Gastrocnemius medialis (tissue), 4 donors: ENCODE data around the gene GNA15. TPM values are rescaled to one million over a fixed set of nuclear protein-coding genes. Genes with fewer than 3 reads are reported as not detected.

Experiments
- ATAC-seq, 2 donors: fragments of 150-250 bp; one replicate each; pipeline ENCODE4 v1.9.1; 2016
- DNase-seq, 2 donors: peaks; one replicate each; pipeline ENCODE4 v3.0.0-alpha.2; 2019
- H3K27ac ChIP-seq, 4 donors: fragments of 200-600 bp; sonication (generic); 1 replicate in 1 of 4; 2 replicates in 3 of 4; pipeline ENCODE4 v1.5.1; 2016 to 2018; ENCODE audit warnings: mild to moderate bottlenecking in 2 of 4, moderate library complexity in 1 of 4
- H3K27me3 ChIP-seq, 3 donors: fragments of 200-600 bp; sonication (generic) in 2 of 3; 1 replicate in 1 of 3; 2 replicates in 2 of 3; pipeline versions ENCODE4 v1.5.1 to v1.6.0; 2016 to 2019; ENCODE audit warnings: mild to moderate bottlenecking in 1 of 3, moderate library complexity in 1 of 3
- H3K36me3 ChIP-seq, 2 donors: fragments of 200-600 bp; sonication (generic) in 1 of 2; one replicate each; pipeline ENCODE4 v1.5.1; 2017 to 2018
- H3K4me1 ChIP-seq, 2 donors: fragments of 200-600 bp; sonication (generic) in 1 of 2; one replicate each; pipeline ENCODE4 v1.5.1; 2016 to 2017; ENCODE audit warnings: mild to moderate bottlenecking in 2 of 2
- H3K4me3 ChIP-seq, 4 donors: fragments of 200-600 bp; sonication (generic) in 3 of 4; 1 replicate in 1 of 4; 2 replicates in 3 of 4; pipeline ENCODE4 v1.5.1; 2016 to 2019; ENCODE audit warnings: mild to moderate bottlenecking in 2 of 4
- H3K9me3 ChIP-seq, 3 donors: fragments of 200-600 bp; sonication (generic) in 2 of 3; 1 replicate in 1 of 3; 2 replicates in 2 of 3; pipeline ENCODE4 v1.5.1; 2016 to 2019
- POLR2A ChIP-seq, 2 donors: fragments of 450-650 bp; IDR thresholded peaks; one replicate each; pipeline ENCODE4 v1.6.1; 2017; ENCODE audit warnings: antibody characterized with exemption in 2 of 2, mild to moderate bottlenecking in 2 of 2, moderate library complexity in 2 of 2
- in situ Hi-C, 4 donors: fragments of 200-750 bp; cut with MboI; loops; one replicate each; pipeline versions ENCODE4 v1.15.0 to v1.8.0; 2017; ENCODE audit warnings: low sequenced_read_pairs in 4 of 4
- intact Hi-C: fragments of 100-400 bp; cut with DNase I; formaldehyde crosslinking; loops from one replicate; pipeline ENCODE4 v1.15.1; 2023; ENCODE audit warnings: low total_unique reads
- total RNA-seq, 4 donors: library from RNA; depleted of rRNA; stranded (reverse); fragments of >200 nt; gene quantifications; one replicate each; pipeline versions ENCODE4 v1.1.0 to v1.2.3, GENCODE V29; 2016
- TF ChIP-seq, protein P1 (sequence below), 5 experiments: fragments of 450-650 bp in 3 of 5; fragments of 200-600 bp in 2 of 5; sonication (generic) in 2 of 5; IDR thresholded peaks in 4 of 5; conservative IDR thresholded peaks in 1 of 5; 1 replicate in 4 of 5; 2 replicates in 1 of 5; pipeline ENCODE4 v1.5.1; 2016 to 2019; ENCODE audit warnings: antibody characterized with exemption in 5 of 5, mild to moderate bottlenecking in 3 of 5, moderate library complexity in 3 of 5

GNA15 gene
- total RNA-seq, 4 donors from 2014 or later = 0.51 to 1.2 (median 0.81) TPM

DNA sequence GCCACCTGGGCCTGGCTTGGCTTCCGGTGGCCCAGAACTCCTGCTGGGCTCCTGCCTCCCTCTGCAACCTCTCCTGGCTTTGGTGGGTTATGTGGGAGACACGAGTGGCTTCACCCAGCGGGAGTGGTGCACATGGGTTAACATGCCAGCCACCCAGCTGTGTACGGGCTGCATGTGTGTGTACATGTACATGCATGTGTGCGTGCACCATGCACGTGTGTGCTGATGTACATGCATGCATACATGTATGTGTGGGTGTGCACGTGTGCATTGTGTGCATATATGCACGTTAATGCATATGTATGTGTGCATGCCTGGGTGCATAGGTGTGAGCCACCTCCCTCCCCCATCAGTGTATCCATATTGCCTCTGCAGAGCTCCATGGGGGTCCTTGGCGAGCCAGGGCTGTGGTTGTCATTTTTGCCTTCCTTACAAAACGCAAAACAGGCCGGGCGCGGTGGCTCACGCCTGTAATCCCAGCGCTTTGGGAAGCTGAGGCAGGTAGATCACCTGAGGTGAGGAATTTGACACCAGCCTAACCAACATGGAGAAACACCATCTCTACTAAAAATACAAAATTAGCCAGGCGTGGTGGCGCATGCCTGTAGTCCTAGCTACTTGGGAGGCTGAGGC, 29.2 kb upstream of the GNA15 start:
- H3K9me3 ChIP-seq = no peaks in the 10 kb centered on the region
- DNase-seq = no peak
- no peak overlapping the region for H3K27ac ChIP-seq
- in situ Hi-C loops (loop anchor here in 2 of 4 donors (10.0 kb wide), 2 partner anchors 142 to 152 kb away; no protein-coding TSS in a partner anchor), intact Hi-C loops (loop anchor here (5.0 kb wide), 1 partner anchor 79 kb away; the partner anchor contains the start of gene TLE2)
- H3K4me1 ChIP-seq = peaks cover 18 to 55% of the 10 kb centered on the region in 2 donors
- H3K36me3 ChIP-seq = no peaks in the 10 kb centered on the region
- no peak overlapping the region for H3K4me3 ChIP-seq
- TF ChIP-seq POLR2A (IDR thresholded peaks at IDR 0.05) = no peak
- TF ChIP-seq, protein P1, sequence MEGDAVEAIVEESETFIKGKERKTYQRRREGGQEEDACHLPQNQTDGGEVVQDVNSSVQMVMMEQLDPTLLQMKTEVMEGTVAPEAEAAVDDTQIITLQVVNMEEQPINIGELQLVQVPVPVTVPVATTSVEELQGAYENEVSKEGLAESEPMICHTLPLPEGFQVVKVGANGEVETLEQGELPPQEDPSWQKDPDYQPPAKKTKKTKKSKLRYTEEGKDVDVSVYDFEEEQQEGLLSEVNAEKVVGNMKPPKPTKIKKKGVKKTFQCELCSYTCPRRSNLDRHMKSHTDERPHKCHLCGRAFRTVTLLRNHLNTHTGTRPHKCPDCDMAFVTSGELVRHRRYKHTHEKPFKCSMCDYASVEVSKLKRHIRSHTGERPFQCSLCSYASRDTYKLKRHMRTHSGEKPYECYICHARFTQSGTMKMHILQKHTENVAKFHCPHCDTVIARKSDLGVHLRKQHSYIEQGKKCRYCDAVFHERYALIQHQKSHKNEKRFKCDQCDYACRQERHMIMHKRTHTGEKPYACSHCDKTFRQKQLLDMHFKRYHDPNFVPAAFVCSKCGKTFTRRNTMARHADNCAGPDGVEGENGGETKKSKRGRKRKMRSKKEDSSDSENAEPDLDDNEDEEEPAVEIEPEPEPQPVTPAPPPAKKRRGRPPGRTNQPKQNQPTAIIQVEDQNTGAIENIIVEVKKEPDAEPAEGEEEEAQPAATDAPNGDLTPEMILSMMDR (IDR thresholded peaks at IDR 0.05 in 4 of 5, conservative IDR thresholded peaks at IDR 0.05 in 1 of 5) = no peak
- no peaks in the 10 kb centered on the region for H3K27me3 ChIP-seq
- no peak for ATAC-seq

DNA sequence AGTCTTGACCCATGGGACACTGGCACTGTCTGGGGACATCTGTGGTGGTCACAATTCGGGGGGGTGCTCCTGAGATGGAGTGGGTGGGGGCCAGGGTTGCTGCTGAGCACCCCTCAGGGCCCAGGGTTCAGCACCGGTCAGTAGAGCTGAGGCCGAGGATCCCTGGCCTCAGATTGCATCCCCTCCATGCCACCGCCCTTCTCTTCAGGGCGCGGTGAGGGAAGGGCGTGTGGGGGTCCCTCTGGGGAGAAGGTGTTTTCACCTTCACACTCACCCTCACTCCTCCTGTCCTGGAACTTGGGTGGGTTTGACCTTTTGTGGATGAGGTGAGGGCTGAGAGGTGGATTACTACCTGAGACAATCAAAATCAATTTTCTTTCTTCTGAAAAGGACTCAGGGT, 28.2 kb upstream of the GNA15 start:
- Histone ChIP-seq H3K27ac (no peak overlapping the region), H3K27me3 (no peaks in the 10 kb centered on the region), H3K4me3 (no peak overlapping the region), H3K4me1 (peaks cover 13 to 48% of the 10 kb centered on the region in 2 donors), H3K36me3 (no peaks in the 10 kb centered on the region), H3K9me3 (no peaks in the 10 kb centered on the region)
- DNase-seq (no peak), ATAC-seq (no peak)
- TF ChIP-seq POLR2A (IDR thresholded peaks at IDR 0.05) = no peak
- TF ChIP-seq, protein P1 (IDR thresholded peaks at IDR 0.05 in 4 of 5, conservative IDR thresholded peaks at IDR 0.05 in 1 of 5) = no peak
- in situ Hi-C loops = loop anchor here in 2 of 4 donors (10.0 kb wide), 2 partner anchors 143 to 153 kb away; no protein-coding TSS in a partner anchor
- intact Hi-C loops = loop anchor here (5.0 kb wide), 1 partner anchor 80 kb away; the partner anchor contains the start of gene TLE2

DNA sequence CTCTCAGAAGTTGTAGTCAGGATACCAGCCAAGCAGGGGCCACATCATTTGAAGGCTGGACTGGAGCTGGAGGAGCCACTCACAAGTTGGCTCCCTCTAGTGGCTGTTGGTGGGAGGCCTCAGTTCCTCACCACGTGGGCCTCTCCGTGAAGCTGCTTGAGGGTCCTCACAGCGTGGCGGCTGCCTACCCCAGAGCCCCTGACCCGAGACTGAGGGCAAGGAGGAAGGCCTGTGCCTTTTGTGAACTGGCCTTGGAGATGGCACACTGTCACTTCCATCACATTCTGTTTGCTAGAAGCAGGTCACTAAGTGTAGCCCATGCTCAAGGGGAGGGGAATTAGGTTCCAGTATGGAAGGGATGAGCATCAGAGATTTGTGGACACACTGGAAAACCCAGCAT, 27.1 kb upstream of the GNA15 start:
- no peaks in the 10 kb centered on the region for H3K9me3 ChIP-seq
- in situ Hi-C loops = loop anchor here in 2 of 4 donors (10.0 kb wide), 2 partner anchors 144 to 154 kb away; no protein-coding TSS in a partner anchor
- no peaks in the 10 kb centered on the region for H3K36me3 ChIP-seq
- intact Hi-C loops = loop anchor here (5.0 kb wide), 1 partner anchor 81 kb away; the partner anchor contains the start of gene TLE2
- peak in 1 of 2 donors; percentile 48 for DNase-seq
- H3K4me3 ChIP-seq = no peak overlapping the region
- TF ChIP-seq, protein P1 (IDR thresholded peaks at IDR 0.05 in 4 of 5, conservative IDR thresholded peaks at IDR 0.05 in 1 of 5) = peak; percentile 52 to 84 (median 78)
- no peak for TF ChIP-seq POLR2A (IDR thresholded peaks at IDR 0.05)
- peak in 1 of 2 donors; percentile 68 for ATAC-seq
- H3K27ac ChIP-seq = no peak overlapping the region
- H3K27me3 ChIP-seq = no peaks in the 10 kb centered on the region
- H3K4me1 ChIP-seq = peaks cover 7 to 39% of the 10 kb centered on the region in 2 donors

DNA sequence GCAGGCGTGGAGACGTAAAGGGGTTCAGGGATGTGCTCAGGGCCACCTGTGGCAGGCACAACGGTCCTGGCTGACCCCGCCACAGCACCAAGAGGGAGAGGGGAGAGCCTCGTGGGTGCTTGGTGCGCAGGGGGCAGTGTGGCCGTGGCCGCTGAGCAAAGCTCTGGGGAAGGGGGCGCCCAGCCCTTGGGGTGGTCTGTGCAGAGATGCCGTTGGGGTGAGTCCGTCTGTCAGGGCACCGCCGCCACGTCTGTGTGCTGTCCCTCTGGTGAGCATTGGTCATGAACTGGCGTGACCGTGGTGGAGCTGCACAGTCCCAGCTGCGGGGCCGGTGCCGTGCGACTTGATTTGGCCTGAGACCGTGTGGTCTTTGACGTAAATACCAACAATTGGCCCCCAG, 26.3 kb upstream of the GNA15 start:
- intact Hi-C loops (loop anchor here (5.0 kb wide), 1 partner anchor 82 kb away; the partner anchor contains the start of gene TLE2), in situ Hi-C loops (loop anchor here in 2 of 4 donors (10.0 kb wide), 2 partner anchors 145 to 155 kb away; no protein-coding TSS in a partner anchor)
- ATAC-seq = no peak
- Histone ChIP-seq H3K4me1 (peaks cover 2 to 31% of the 10 kb centered on the region in 2 donors), H3K27ac (no peak overlapping the region), H3K36me3 (peaks cover 0 to under 1% of the 10 kb centered on the region in 2 donors), H3K9me3 (no peaks in the 10 kb centered on the region), H3K27me3 (no peaks in the 10 kb centered on the region), H3K4me3 (no peak overlapping the region)
- no peak for TF ChIP-seq POLR2A (IDR thresholded peaks at IDR 0.05)
- TF ChIP-seq, protein P1 (IDR thresholded peaks at IDR 0.05 in 4 of 5, conservative IDR thresholded peaks at IDR 0.05 in 1 of 5) = no peak
- no peak for DNase-seq
